GM18519 (cell line): ENCODE measurements around the gene ZFP1.

Experiments
- ATAC-seq: cut with Tn5 transposase; IDR thresholded peaks from one replicate; pipeline ENCODE4 v1.9.1; 2021; ENCODE audit warnings: mild to moderate bottlenecking, moderate library complexity; ENCODE audit not compliant: unreplicated experiment, low FRiP score

ZFP1 gene

DNA sequence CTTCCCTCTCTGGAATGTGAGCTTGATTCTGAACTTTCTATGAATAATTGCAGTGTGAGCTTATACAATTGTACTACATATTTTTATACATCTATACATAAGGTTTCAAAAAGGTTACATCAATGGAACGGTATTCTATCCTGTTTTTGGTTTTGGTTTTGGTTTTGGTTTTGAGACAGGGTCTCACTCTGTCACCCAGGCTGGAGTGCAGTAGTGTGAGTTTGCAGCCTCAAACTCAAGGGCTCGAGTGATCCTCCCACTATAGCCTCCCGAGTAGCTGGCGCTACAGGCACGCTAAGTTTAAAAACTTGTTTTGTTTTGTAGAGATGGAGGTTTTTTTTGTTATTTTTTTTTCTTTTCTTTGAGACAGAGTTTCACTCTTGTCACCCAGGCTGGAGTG, 71.5 kb downstream of the ZFP1 start:
- ATAC-seq, result no peak
